ENCODE data around the gene RGS9BP. TPM values are rescaled to one million over a fixed set of nuclear protein-coding genes. Genes with fewer than 3 reads are reported as not detected.

Gene RGS9BP
- total RNA-seq, 4 donors from 2014 or later = 0.16 to 0.51 TPM; not detected in 2

DNA sequence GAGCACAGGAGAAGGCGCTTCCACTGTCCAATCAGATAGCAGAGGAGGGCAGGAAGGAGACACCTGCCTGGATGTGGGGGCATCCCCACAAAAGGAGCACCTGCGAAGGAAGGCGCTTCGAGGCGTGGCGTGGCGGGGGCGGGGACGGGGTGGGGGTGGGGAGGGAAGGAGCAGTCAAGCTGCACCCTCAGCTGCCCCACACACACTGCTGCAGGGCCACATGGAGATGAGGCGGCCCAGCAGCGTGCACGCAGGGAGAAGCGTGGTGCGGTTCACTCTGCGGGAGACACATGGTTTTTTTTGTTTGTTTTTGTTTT, 22.1 kb upstream of the RGS9BP start:
- TF ChIP-seq, protein P1, sequence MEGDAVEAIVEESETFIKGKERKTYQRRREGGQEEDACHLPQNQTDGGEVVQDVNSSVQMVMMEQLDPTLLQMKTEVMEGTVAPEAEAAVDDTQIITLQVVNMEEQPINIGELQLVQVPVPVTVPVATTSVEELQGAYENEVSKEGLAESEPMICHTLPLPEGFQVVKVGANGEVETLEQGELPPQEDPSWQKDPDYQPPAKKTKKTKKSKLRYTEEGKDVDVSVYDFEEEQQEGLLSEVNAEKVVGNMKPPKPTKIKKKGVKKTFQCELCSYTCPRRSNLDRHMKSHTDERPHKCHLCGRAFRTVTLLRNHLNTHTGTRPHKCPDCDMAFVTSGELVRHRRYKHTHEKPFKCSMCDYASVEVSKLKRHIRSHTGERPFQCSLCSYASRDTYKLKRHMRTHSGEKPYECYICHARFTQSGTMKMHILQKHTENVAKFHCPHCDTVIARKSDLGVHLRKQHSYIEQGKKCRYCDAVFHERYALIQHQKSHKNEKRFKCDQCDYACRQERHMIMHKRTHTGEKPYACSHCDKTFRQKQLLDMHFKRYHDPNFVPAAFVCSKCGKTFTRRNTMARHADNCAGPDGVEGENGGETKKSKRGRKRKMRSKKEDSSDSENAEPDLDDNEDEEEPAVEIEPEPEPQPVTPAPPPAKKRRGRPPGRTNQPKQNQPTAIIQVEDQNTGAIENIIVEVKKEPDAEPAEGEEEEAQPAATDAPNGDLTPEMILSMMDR (IDR thresholded peaks at IDR 0.05; ENCODE audit: low read depth) = no peak

DNA sequence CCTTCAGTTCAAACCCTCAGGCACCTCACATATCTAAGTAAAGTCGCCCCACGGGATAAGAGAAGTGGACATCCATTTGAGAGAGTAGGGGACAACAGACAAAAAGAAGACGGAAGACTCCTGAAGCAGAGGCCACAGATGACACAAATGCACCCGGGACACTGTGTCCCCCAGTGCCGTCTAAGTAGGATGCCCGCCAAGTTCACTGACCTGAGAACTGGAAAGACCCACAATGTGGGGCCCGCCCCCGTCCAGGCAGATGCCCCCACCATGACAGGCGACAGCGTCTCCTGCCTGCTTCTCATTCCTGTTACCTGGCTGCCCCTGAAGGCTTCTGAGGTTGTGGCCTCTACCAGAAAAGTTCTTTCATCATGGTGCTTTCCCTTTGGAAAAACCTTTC, 17.6 kb upstream of the RGS9BP start:
- TF ChIP-seq, protein P1 (IDR thresholded peaks at IDR 0.05; ENCODE audit: low read depth) = no peak

- TF ChIP-seq, protein P1 (IDR thresholded peaks at IDR 0.05; ENCODE audit: low read depth) = no peak
These were observed 17.1 kb upstream of the RGS9BP start for GRCh38 chr19:32658527-32658926.

DNA sequence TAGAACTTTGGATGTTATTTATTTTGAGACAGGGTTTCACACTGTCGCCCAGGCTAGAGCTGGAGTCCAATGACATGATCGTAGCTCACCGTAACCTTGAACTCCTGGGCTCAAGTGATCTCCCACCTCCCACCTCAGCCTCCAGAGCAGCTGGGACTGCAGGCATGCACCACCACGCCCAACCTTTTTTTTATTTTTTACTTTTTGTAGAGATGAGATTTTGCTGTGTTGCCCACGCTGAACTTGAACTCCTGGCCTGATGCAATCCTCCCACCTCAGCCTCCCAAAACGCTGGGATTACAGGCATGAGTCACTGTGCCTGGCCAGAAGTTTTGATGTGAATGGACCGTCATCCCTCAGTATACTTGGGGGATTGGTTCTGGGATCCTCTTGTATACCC, 14.3 kb upstream of the RGS9BP start:
- TF ChIP-seq, protein P1 (IDR thresholded peaks at IDR 0.05; ENCODE audit: low read depth) = no peak

- TF ChIP-seq, protein P1 (IDR thresholded peaks at IDR 0.05; ENCODE audit: low read depth) = no peak
These were observed 13.5 kb upstream of the RGS9BP start for GRCh38 chr19:32662186-32662585.

- TF ChIP-seq, protein P1 (IDR thresholded peaks at IDR 0.05; ENCODE audit: low read depth) = no peak
These were observed 9.6 kb upstream of the RGS9BP start for GRCh38 chr19:32666084-32666483.

DNA sequence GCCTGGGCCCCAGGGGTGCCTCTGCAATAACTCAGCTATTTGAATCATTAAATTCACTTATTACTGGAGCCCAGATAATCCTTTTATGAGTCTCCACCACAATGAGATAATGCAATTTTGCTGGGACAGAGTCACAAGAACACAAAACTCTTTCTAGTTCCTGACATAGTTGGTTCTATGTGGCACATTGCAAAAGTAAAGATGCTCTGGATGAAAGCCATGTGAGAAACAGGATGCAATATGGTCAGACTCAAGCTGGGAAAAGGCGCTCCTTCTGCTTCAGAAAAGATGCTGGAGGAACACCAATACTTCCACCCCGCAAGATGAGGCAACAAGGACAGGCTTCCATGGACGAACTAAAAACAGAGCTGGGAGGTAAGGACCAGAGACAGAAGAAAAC, 6.3 kb upstream of the RGS9BP start:
- TF ChIP-seq, protein P1 (IDR thresholded peaks at IDR 0.05; ENCODE audit: low read depth) = no peak
